ENCODE measurements around the gene PRELP. TPM values are rescaled to one million over a fixed set of nuclear protein-coding genes. Genes with fewer than 3 reads are reported as not detected.
A peak's percentile ranks its signal among the peaks of the same experiment; 100 is the strongest.

Gene PRELP
- total and polyA plus RNA-seq, 4 donors: 0.09 to 5.8 (median 3.6) TPM

DNA sequence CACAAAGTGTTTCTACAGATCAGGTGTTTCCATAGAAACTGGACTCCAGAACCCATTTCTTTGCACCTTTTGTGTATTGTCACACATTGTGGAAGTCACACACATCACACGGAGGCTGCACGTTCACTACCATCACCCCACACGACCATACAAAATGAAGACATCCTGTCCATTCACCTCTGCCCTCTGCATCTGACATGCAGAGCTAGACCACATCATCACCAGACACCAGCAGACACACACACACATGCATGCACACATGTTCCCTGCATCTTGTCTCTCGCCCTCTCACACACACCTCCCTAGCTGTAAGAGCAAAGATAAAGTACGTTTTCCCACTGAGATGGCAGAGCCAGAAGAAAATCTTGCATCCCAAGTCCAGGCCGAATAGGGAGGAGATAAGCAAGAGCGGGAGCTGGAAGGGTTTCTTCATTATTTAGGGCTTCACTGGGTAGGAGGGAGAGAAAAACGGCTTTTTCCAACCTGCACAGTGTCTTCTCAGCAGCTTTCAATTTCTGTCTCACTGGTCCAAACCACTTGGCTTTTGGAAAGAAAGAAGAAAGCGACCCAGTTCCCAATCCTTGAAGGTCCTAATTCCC lies 709 bp downstream of the PRELP start:
- no peaks in the 10 kb centered on the region for H3K36me3 ChIP-seq (ENCODE audit: control insufficient read depth in 4 of 4, insufficient read depth in 3 of 4, low read depth in 1 of 4, low read length in 3 of 4)
- no peak overlapping the region for H3K4me3 ChIP-seq (ENCODE audit: low read depth in 1 of 3, low read length in 3 of 3)
- 48% methylated on average over 9 of the region's 9 CpGs for WGBS
- no peak overlapping the region for H3K9ac ChIP-seq (ENCODE audit: low read depth in 1 of 2, low read length in 2 of 2)
- DNase-seq (ENCODE audit: low spot score): no peak
- H3K27ac ChIP-seq (ENCODE audit: low read depth in 1 of 2, low read length in 2 of 2): peak overlapping the region in 1 of 2 donors; percentile 65
- H3K4me1 ChIP-seq (ENCODE audit: control insufficient read depth in 4 of 4, insufficient read depth in 4 of 4, low read length in 3 of 4): no peaks in the 10 kb centered on the region
- H3K9me3 ChIP-seq (ENCODE audit: control insufficient read depth in 4 of 4, low read length in 3 of 4): no peaks in the 10 kb centered on the region
- TF ChIP-seq, protein P1, sequence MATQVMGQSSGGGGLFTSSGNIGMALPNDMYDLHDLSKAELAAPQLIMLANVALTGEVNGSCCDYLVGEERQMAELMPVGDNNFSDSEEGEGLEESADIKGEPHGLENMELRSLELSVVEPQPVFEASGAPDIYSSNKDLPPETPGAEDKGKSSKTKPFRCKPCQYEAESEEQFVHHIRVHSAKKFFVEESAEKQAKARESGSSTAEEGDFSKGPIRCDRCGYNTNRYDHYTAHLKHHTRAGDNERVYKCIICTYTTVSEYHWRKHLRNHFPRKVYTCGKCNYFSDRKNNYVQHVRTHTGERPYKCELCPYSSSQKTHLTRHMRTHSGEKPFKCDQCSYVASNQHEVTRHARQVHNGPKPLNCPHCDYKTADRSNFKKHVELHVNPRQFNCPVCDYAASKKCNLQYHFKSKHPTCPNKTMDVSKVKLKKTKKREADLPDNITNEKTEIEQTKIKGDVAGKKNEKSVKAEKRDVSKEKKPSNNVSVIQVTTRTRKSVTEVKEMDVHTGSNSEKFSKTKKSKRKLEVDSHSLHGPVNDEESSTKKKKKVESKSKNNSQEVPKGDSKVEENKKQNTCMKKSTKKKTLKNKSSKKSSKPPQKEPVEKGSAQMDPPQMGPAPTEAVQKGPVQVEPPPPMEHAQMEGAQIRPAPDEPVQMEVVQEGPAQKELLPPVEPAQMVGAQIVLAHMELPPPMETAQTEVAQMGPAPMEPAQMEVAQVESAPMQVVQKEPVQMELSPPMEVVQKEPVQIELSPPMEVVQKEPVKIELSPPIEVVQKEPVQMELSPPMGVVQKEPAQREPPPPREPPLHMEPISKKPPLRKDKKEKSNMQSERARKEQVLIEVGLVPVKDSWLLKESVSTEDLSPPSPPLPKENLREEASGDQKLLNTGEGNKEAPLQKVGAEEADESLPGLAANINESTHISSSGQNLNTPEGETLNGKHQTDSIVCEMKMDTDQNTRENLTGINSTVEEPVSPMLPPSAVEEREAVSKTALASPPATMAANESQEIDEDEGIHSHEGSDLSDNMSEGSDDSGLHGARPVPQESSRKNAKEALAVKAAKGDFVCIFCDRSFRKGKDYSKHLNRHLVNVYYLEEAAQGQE (IDR thresholded peaks at IDR 0.05): no peak
- TF ChIP-seq FOXA1 (IDR thresholded peaks at IDR 0.05): no peak
- no peak for TF ChIP-seq RAD21 (IDR thresholded peaks at IDR 0.05)
- no peak for TF ChIP-seq SP1 (IDR thresholded peaks at IDR 0.05)
- no peak for TF ChIP-seq EGR1 (IDR thresholded peaks at IDR 0.05; ENCODE audit: low read depth in 2 of 2)
- TF ChIP-seq NR2F2 (IDR thresholded peaks at IDR 0.05): peak; percentile 27
- TF ChIP-seq JUND (IDR thresholded peaks at IDR 0.05): no peak
- TF ChIP-seq RXRA (IDR thresholded peaks at IDR 0.05): peak in 1 of 2 donors; percentile 11
- TF ChIP-seq GABPA (IDR thresholded peaks at IDR 0.05 in 1 of 2, conservative IDR thresholded peaks at IDR 0.05 in 1 of 2): no peak
- TF ChIP-seq FOXA2 (IDR thresholded peaks at IDR 0.05): no peak
- TF ChIP-seq, protein P2, sequence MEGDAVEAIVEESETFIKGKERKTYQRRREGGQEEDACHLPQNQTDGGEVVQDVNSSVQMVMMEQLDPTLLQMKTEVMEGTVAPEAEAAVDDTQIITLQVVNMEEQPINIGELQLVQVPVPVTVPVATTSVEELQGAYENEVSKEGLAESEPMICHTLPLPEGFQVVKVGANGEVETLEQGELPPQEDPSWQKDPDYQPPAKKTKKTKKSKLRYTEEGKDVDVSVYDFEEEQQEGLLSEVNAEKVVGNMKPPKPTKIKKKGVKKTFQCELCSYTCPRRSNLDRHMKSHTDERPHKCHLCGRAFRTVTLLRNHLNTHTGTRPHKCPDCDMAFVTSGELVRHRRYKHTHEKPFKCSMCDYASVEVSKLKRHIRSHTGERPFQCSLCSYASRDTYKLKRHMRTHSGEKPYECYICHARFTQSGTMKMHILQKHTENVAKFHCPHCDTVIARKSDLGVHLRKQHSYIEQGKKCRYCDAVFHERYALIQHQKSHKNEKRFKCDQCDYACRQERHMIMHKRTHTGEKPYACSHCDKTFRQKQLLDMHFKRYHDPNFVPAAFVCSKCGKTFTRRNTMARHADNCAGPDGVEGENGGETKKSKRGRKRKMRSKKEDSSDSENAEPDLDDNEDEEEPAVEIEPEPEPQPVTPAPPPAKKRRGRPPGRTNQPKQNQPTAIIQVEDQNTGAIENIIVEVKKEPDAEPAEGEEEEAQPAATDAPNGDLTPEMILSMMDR (IDR thresholded peaks at IDR 0.05; ENCODE audit: low read depth, low read length, missing input control): no peak
- H3K27me3 ChIP-seq (ENCODE audit: control insufficient read depth in 4 of 4, insufficient read depth in 4 of 4, low read length in 3 of 4): peaks cover 0 to 9% (median 1%) of the 10 kb centered on the region in 4 donors

DNA sequence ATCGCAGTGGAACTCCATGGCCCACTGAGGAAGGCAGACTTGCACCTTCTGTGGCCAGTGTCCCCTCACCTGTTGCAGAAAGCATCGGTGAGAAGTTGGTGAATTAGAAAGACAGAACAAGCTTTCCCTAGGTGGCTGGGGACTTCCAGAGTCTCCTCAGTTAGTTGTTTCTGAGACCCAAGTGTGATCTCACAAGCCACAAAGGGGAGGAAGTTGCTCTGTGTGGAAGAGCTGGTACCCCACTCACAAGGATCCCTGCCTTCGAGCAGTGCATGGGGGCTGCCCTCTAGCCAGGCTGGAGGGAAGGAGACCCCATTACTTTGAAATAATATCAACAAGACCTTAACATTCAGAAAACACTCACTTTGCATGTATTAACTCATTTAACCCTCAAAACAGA lies 2.1 kb downstream of the PRELP start:
- Histone ChIP-seq H3K27me3 (ENCODE audit: control insufficient read depth in 4 of 4, insufficient read depth in 4 of 4, low read length in 3 of 4) (peaks cover 0 to 6% (median 1%) of the 10 kb centered on the region in 4 donors), H3K9me3 (ENCODE audit: control insufficient read depth in 4 of 4, low read length in 3 of 4) (no peaks in the 10 kb centered on the region), H3K9ac (ENCODE audit: low read depth in 1 of 2, low read length in 2 of 2) (no peak overlapping the region), H3K4me3 (ENCODE audit: low read depth in 1 of 3, low read length in 3 of 3) (no peak overlapping the region), H3K27ac (ENCODE audit: low read depth in 1 of 2, low read length in 2 of 2) (peak overlapping the region; percentile 4 to 50), H3K4me1 (ENCODE audit: control insufficient read depth in 4 of 4, insufficient read depth in 4 of 4, low read length in 3 of 4) (no peaks in the 10 kb centered on the region), H3K36me3 (ENCODE audit: control insufficient read depth in 4 of 4, insufficient read depth in 3 of 4, low read depth in 1 of 4, low read length in 3 of 4) (no peaks in the 10 kb centered on the region)
- DNase-seq (ENCODE audit: low spot score): no peak
- 79% methylated on average over 3 of the region's 3 CpGs for WGBS
- TF ChIP-seq FOXA2 (IDR thresholded peaks at IDR 0.05) (no peak), GABPA (IDR thresholded peaks at IDR 0.05 in 1 of 2, conservative IDR thresholded peaks at IDR 0.05 in 1 of 2) (no peak), EGR1 (IDR thresholded peaks at IDR 0.05; ENCODE audit: low read depth in 2 of 2) (no peak), TAF1 (conservative IDR thresholded peaks at IDR 0.05) (no peak), NR2F2 (IDR thresholded peaks at IDR 0.05) (no peak), HNF4A (conservative IDR thresholded peaks at IDR 0.05) (no peak), RXRA (IDR thresholded peaks at IDR 0.05) (no peak), SP1 (IDR thresholded peaks at IDR 0.05) (no peak), HNF4G (IDR thresholded peaks at IDR 0.05) (no peak), FOXA1 (IDR thresholded peaks at IDR 0.05) (no peak)
- TF ChIP-seq, protein P1 (IDR thresholded peaks at IDR 0.05): no peak
- TF ChIP-seq, protein P3, sequence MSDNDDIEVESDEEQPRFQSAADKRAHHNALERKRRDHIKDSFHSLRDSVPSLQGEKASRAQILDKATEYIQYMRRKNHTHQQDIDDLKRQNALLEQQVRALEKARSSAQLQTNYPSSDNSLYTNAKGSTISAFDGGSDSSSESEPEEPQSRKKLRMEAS (IDR thresholded peaks at IDR 0.05): no peak
- TF ChIP-seq, protein P2 (IDR thresholded peaks at IDR 0.05; ENCODE audit: low read depth, low read length, missing input control): no peak
- TF ChIP-seq, protein P4, sequence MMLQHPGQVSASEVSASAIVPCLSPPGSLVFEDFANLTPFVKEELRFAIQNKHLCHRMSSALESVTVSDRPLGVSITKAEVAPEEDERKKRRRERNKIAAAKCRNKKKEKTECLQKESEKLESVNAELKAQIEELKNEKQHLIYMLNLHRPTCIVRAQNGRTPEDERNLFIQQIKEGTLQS (IDR thresholded peaks at IDR 0.05): no peak
- TF ChIP-seq, protein P5, sequence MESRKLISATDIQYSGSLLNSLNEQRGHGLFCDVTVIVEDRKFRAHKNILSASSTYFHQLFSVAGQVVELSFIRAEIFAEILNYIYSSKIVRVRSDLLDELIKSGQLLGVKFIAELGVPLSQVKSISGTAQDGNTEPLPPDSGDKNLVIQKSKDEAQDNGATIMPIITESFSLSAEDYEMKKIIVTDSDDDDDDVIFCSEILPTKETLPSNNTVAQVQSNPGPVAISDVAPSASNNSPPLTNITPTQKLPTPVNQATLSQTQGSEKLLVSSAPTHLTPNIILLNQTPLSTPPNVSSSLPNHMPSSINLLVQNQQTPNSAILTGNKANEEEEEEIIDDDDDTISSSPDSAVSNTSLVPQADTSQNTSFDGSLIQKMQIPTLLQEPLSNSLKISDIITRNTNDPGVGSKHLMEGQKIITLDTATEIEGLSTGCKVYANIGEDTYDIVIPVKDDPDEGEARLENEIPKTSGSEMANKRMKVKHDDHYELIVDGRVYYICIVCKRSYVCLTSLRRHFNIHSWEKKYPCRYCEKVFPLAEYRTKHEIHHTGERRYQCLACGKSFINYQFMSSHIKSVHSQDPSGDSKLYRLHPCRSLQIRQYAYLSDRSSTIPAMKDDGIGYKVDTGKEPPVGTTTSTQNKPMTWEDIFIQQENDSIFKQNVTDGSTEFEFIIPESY (IDR thresholded peaks at IDR 0.05): no peak

All from liver (tissue), 9 donors.